ENCODE measurements around the gene GLDC.

DNA sequence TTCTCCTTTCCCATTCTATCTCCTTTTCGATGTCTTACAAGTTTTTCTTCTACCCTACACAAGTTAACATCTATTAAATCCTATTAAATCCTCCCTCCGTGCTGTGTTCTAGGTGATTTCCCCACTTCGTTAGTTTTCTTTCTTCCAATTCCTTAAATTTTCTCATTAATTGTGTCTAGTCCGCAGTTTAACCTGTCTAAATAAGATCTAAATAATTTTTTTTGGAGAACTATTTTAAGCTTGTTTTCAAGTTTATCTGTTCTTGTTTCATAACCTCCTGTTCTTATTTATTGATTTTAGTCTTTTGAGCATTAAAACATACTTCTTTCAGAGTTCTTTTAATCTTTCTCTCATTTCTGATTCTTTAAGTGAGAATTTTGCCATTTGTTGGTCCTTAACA, 123.3 kb downstream of the GLDC start:
- TF ChIP-seq JUN (CRISPR knock-in tag; IDR thresholded peaks at IDR 0.05) (no peak), ELF4 (CRISPR knock-in tag; IDR thresholded peaks at IDR 0.05; ENCODE audit: low read depth) (no peak), FOXK1 (CRISPR knock-in tag; IDR thresholded peaks at IDR 0.05) (no peak), NR2C2 (CRISPR knock-in tag; IDR thresholded peaks at IDR 0.05) (no peak)
- TF ChIP-seq, protein P1, sequence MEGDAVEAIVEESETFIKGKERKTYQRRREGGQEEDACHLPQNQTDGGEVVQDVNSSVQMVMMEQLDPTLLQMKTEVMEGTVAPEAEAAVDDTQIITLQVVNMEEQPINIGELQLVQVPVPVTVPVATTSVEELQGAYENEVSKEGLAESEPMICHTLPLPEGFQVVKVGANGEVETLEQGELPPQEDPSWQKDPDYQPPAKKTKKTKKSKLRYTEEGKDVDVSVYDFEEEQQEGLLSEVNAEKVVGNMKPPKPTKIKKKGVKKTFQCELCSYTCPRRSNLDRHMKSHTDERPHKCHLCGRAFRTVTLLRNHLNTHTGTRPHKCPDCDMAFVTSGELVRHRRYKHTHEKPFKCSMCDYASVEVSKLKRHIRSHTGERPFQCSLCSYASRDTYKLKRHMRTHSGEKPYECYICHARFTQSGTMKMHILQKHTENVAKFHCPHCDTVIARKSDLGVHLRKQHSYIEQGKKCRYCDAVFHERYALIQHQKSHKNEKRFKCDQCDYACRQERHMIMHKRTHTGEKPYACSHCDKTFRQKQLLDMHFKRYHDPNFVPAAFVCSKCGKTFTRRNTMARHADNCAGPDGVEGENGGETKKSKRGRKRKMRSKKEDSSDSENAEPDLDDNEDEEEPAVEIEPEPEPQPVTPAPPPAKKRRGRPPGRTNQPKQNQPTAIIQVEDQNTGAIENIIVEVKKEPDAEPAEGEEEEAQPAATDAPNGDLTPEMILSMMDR (IDR thresholded peaks at IDR 0.05), result no peak
- TF ChIP-seq, protein P2, sequence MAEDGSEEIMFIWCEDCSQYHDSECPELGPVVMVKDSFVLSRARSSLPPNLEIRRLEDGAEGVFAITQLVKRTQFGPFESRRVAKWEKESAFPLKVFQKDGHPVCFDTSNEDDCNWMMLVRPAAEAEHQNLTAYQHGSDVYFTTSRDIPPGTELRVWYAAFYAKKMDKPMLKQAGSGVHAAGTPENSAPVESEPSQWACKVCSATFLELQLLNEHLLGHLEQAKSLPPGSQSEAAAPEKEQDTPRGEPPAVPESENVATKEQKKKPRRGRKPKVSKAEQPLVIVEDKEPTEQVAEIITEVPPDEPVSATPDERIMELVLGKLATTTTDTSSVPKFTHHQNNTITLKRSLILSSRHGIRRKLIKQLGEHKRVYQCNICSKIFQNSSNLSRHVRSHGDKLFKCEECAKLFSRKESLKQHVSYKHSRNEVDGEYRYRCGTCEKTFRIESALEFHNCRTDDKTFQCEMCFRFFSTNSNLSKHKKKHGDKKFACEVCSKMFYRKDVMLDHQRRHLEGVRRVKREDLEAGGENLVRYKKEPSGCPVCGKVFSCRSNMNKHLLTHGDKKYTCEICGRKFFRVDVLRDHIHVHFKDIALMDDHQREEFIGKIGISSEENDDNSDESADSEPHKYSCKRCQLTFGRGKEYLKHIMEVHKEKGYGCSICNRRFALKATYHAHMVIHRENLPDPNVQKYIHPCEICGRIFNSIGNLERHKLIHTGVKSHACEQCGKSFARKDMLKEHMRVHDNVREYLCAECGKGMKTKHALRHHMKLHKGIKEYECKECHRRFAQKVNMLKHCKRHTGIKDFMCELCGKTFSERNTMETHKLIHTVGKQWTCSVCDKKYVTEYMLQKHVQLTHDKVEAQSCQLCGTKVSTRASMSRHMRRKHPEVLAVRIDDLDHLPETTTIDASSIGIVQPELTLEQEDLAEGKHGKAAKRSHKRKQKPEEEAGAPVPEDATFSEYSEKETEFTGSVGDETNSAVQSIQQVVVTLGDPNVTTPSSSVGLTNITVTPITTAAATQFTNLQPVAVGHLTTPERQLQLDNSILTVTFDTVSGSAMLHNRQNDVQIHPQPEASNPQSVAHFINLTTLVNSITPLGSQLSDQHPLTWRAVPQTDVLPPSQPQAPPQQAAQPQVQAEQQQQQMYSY (CRISPR knock-in tag; IDR thresholded peaks at IDR 0.05), result no peak
- TF ChIP-seq, protein P3, sequence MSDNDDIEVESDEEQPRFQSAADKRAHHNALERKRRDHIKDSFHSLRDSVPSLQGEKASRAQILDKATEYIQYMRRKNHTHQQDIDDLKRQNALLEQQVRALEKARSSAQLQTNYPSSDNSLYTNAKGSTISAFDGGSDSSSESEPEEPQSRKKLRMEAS (CRISPR knock-in tag; IDR thresholded peaks at IDR 0.05), result no peak

Data from WTC11 (cell line).